Breast epithelium (tissue), 3 donors: ENCODE data around the gene MAJIN.

Experiments used
- CTCF ChIP-seq, 3 donors: fragments of 450-650 bp; IDR thresholded peaks; one replicate each; pipeline ENCODE4 v1.5.1; 2016 to 2017; ENCODE audit warnings: antibody characterized with exemption in 3 of 3, mild to moderate bottlenecking in 3 of 3, moderate library complexity in 3 of 3
- POLR2A ChIP-seq: fragments of 450-650 bp; IDR thresholded peaks from one replicate; pipeline ENCODE4 v1.6.1; 2016; ENCODE audit warnings: antibody characterized with exemption, mild to moderate bottlenecking, moderate library complexity
- POLR2AphosphoS5 ChIP-seq, 3 donors: sonication (generic); formaldehyde crosslinking; IDR thresholded peaks; one replicate each; pipeline ENCODE4 v1.6.1; 2017; ENCODE audit warnings: antibody characterized with exemption in 3 of 3

- TF ChIP-seq POLR2AphosphoS5 (IDR thresholded peaks at IDR 0.05) (no peak), CTCF (IDR thresholded peaks at IDR 0.05) (no peak), POLR2A (no peak)
These were observed 26.2 kb upstream of the MAJIN start for GRCh38 chr11:64998141-64998540.
